Endothelial cell of umbilical vein (primary cell): ENCODE measurements around the gene ZNF362. TPM values are rescaled to one million over a fixed set of nuclear protein-coding genes. Genes with fewer than 3 reads are reported as not detected.

Experiments used
- BruUV-seq: library from RNA; stranded (reverse); fragments of 400-500 nt; replicated peaks from 2 replicates; lab custom pipeline; 2021; lab: Mats Ljungman, UMichigan
- CTCF ChIA-PET: fragments of 300-600, 350-600 bp; sonication (Branson Sonifier 250); formaldehyde crosslinking; loops from one replicate; lab custom pipeline; 2021; ENCODE audit warnings: antibody characterized with exemption, inconsistent platforms; lab: Charles Lee
- POLR2A ChIA-PET: fragments of 300-600, 350-600 bp; sonication (Branson Sonifier 250); formaldehyde crosslinking; loops from one replicate; lab custom pipeline; 2021; ENCODE audit warnings: antibody characterized with exemption, inconsistent platforms; lab: Charles Lee
- DNase-seq: peaks from one replicate; pipeline ENCODE4 v3.0.0-alpha.2; 2011; ENCODE audit warnings: low read depth, low spot score
- FAIRE-seq: peaks from 2 replicates; lab custom pipeline; 2011; peaks lifted over from hg19 to GRCh38; lab: Jason Lieb, UNC
- H2AFZ ChIP-seq: 2 replicates; pipeline ENCODE4 v1.6.0; 2012; ENCODE audit warnings: low read depth, low read length, control low read depth, inconsistent platforms
- H3K27ac ChIP-seq: 2 replicates; pipeline ENCODE4 v1.5.1; 2011; ENCODE audit warnings: low read depth, mild to moderate bottlenecking, control low read depth, low read length, moderate library complexity; ENCODE audit not compliant: insufficient read depth
- H3K27me3 ChIP-seq, 2 experiments: 2 replicates each; pipeline versions ENCODE4 v1.6.0 to v1.6.1; 2011; ENCODE audit warnings: low read length in 2 of 2, mixed read lengths in 1 of 2; ENCODE audit not compliant: control insufficient read depth in 2 of 2, insufficient read depth in 2 of 2
- H3K36me3 ChIP-seq, 2 experiments: 2 replicates in 1 of 2; 3 replicates in 1 of 2; pipeline ENCODE4 v1.5.1; 2011; ENCODE audit warnings: low read length in 2 of 2, mild to moderate bottlenecking in 1 of 2, moderate library complexity in 1 of 2; ENCODE audit not compliant: control insufficient read depth in 2 of 2, insufficient read depth in 2 of 2; ENCODE audit errors: extremely low read depth in 1 of 2
- H3K4me1 ChIP-seq: 3 replicates; pipeline ENCODE4 v1.5.1; 2011; ENCODE audit warnings: mild to moderate bottlenecking, low read length; ENCODE audit not compliant: control insufficient read depth, insufficient read depth; ENCODE audit errors: extremely low read depth
- H3K4me2 ChIP-seq: 2 replicates; pipeline ENCODE4 v1.6.1; 2011; ENCODE audit warnings: low read length, control low read depth, mixed read lengths; ENCODE audit not compliant: insufficient read depth
- H3K4me3 ChIP-seq, 3 experiments: fragments of 200-600 bp in 1 of 3; sonication (generic), shearing (Covaris generic) in 1 of 3; replicated peaks in 1 of 3; 2 replicates each; pipeline ENCODE4 v1.5.1; 2011 to 2016; ENCODE audit warnings: control low read depth in 3 of 3, low read length in 3 of 3, mild to moderate bottlenecking in 2 of 3, inconsistent platforms in 1 of 3, low read depth in 1 of 3, moderate library complexity in 1 of 3; ENCODE audit not compliant: insufficient read depth in 1 of 3
- H3K79me2 ChIP-seq: 2 replicates; pipeline ENCODE4 v1.6.0; 2012; ENCODE audit warnings: low read length, inconsistent platforms; ENCODE audit not compliant: control insufficient read depth, insufficient read depth
- H3K9ac ChIP-seq: replicated peaks from 2 replicates; pipeline ENCODE3; 2011; ENCODE audit warnings: low read length, control low read depth; ENCODE audit not compliant: insufficient read depth; ENCODE audit errors: extremely low read depth
- H3K9me1 ChIP-seq: replicated peaks from 3 replicates; pipeline ENCODE4 v1.6.0; 2011; ENCODE audit warnings: mild to moderate bottlenecking, low read length; ENCODE audit not compliant: control insufficient read depth, insufficient read depth; ENCODE audit errors: extremely low read depth
- H3K9me3 ChIP-seq: replicated peaks from 2 replicates; pipeline ENCODE4 v1.5.1; 2012; ENCODE audit warnings: low read length, inconsistent platforms; ENCODE audit not compliant: control insufficient read depth, insufficient read depth
- H4K20me1 ChIP-seq: replicated peaks from 2 replicates; pipeline ENCODE3; 2011; ENCODE audit warnings: mild to moderate bottlenecking, low read length; ENCODE audit not compliant: control insufficient read depth, insufficient read depth; ENCODE audit errors: extremely low read depth
- EZH2 ChIP-seq: IDR thresholded peaks from 2 replicates; pipeline ENCODE4 v1.6.1; 2012; ENCODE audit warnings: borderline replicate concordance, low read depth, mild to moderate bottlenecking, moderate library complexity, low read length, inconsistent platforms; ENCODE audit not compliant: severe bottlenecking
- FOS ChIP-seq: IDR thresholded peaks from 2 replicates; pipeline ENCODE4 v1.6.1; 2011; ENCODE audit warnings: mild to moderate bottlenecking, low read length, moderate library complexity, borderline replicate concordance; ENCODE audit not compliant: insufficient read depth
- GATA2 ChIP-seq: IDR thresholded peaks from 2 replicates; pipeline ENCODE4 v1.7.0; 2011; ENCODE audit warnings: low read depth, mild to moderate bottlenecking, moderate library complexity, mixed read lengths, low read length; ENCODE audit not compliant: insufficient read length, insufficient read depth
- JUN ChIP-seq: IDR thresholded peaks from 2 replicates; pipeline ENCODE4 v1.6.1; 2011; ENCODE audit warnings: borderline replicate concordance, low read depth; ENCODE audit not compliant: insufficient read length, insufficient read depth
- MYC ChIP-seq: IDR thresholded peaks from one replicate; pipeline ENCODE4 v1.6.1; 2011; ENCODE audit warnings: mild to moderate bottlenecking, low read depth, low read length
- POLR2A ChIP-seq: IDR thresholded peaks from 2 replicates; pipeline ENCODE4 v1.6.1; 2012; ENCODE audit warnings: low read depth, mild to moderate bottlenecking, control low read depth, low read length
- POLR2AphosphoS5 ChIP-seq: IDR thresholded peaks from 2 replicates; pipeline ENCODE4 v1.6.1; 2012; ENCODE audit warnings: low read depth, mild to moderate bottlenecking, control low read depth, low read length, moderate library complexity; ENCODE audit not compliant: insufficient read depth
- dilution Hi-C: fragments of 300-500 bp; cut with MboI; formaldehyde crosslinking; loops from one replicate; pipeline ENCODE4 v1.15.0; 2019; ENCODE audit warnings: low sequenced_read_pairs; ENCODE audit not compliant: extremely low pct_ligation_motif_present
- intact Hi-C: fragments of 100-400 bp; cut with micrococcal nuclease; formaldehyde crosslinking; loops from one replicate; pipeline ENCODE4 v1.10.0; 2022
- polyA plus RNA-seq, 4 experiments: library from polyadenylated mRNA; depleted of rRNA in 3 of 4; stranded (reverse) in 3 of 4; unstranded in 1 of 4; fragments of >200 nt; gene quantifications; 2 replicates each; pipeline versions ENCODE4 v1.2.1 to v1.2.3, GENCODE V29; 2011 to 2012; ENCODE audit warnings: missing spikeins in 1 of 4
- total RNA-seq: library from RNA; stranded (reverse); gene quantifications from 2 replicates; pipeline ENCODE4 v1.2.3, GENCODE V29; 2021
- TF ChIP-seq, protein P1 (sequence below), 2 donors: IDR thresholded peaks; 1 replicate in 1 of 2; 2 replicates in 1 of 2; pipeline ENCODE4 v1.5.1; 2011; ENCODE audit warnings: low read length in 2 of 2, mild to moderate bottlenecking in 2 of 2, moderate library complexity in 2 of 2, control low read depth in 1 of 2, inconsistent platforms in 1 of 2, low read depth in 1 of 2; ENCODE audit not compliant: insufficient read depth in 1 of 2; ENCODE audit errors: extremely low read depth in 1 of 2
- TF ChIP-seq, protein P2 (sequence below): IDR thresholded peaks from 2 replicates; pipeline ENCODE4 v1.6.1; 2011; ENCODE audit not compliant: insufficient read depth, insufficient read length

Gene ZNF362
- total and polyA plus RNA-seq, 2 donors (not counting 3 experiments of a cell fraction or from before 2014, with no cell fraction given) = 28.4 to 35.3 TPM

DNA sequence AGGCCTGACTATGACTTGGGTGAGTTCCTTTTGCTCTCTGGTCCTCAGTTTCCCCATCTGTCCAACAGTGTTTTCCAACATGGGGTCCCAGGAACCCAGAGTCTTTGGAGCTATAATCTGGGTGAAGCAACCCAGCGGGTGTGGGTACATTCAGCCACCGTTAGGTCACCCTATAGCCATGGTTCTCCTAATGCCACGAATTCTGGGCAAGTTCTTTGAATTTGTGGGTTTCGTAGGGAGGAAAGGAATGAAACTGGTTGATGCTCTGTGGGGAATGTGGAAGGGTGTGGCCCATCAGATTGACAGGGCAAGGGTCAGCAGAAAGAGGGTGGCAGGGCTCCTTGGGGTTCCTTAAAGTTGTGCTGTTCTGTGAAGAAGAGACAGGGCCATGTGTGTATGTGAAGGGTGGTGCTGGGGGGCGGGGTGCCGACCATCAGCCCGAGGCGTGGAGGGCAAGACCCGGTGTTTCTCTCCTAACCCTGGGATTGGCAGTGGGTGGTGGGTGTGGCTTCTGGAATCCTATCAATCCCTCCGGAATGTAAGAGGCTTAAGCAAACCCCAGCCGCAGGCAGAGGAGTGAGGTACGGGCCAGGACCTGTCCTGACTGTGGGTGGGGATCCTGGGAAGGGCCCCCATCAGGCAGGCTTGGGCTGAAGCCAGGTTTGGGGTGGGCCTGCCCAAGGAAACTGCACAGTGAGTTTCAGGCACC, 35.5 kb upstream of the ZNF362 start:
- dilution Hi-C loops (no loop called here), intact Hi-C loops (no loop called here)
- CTCF ChIA-PET = interaction anchor here (1.2 kb wide), 1 partner anchor 75 kb away, joined by 5 read pairs; no protein-coding TSS in a partner anchor
- Histone ChIP-seq H3K27me3 (peaks cover 6 to 16% of the 10 kb centered on the region in 2 experiments), H3K4me3 (no peak overlapping the region), H3K79me2 (no peaks in the 10 kb centered on the region), H3K9me1 (no peaks in the 10 kb centered on the region), H4K20me1 (no peaks in the 10 kb centered on the region), H3K9ac (no peak overlapping the region), H3K4me1 (peaks cover 5% of the 10 kb centered on the region), H3K27ac (no peak overlapping the region), H2AFZ (no peak overlapping the region), H3K9me3 (no peaks in the 10 kb centered on the region), H3K36me3 (no peaks in the 10 kb centered on the region), H3K4me2 (no peak overlapping the region)
- POLR2A ChIA-PET = no interaction called here
- TF ChIP-seq GATA2 = no peak
- TF ChIP-seq, protein P1, sequence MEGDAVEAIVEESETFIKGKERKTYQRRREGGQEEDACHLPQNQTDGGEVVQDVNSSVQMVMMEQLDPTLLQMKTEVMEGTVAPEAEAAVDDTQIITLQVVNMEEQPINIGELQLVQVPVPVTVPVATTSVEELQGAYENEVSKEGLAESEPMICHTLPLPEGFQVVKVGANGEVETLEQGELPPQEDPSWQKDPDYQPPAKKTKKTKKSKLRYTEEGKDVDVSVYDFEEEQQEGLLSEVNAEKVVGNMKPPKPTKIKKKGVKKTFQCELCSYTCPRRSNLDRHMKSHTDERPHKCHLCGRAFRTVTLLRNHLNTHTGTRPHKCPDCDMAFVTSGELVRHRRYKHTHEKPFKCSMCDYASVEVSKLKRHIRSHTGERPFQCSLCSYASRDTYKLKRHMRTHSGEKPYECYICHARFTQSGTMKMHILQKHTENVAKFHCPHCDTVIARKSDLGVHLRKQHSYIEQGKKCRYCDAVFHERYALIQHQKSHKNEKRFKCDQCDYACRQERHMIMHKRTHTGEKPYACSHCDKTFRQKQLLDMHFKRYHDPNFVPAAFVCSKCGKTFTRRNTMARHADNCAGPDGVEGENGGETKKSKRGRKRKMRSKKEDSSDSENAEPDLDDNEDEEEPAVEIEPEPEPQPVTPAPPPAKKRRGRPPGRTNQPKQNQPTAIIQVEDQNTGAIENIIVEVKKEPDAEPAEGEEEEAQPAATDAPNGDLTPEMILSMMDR (IDR thresholded peaks at IDR 0.05; ENCODE audit: extremely low read depth in 1 of 2, insufficient read depth in 1 of 2, low read depth in 1 of 2, low read length in 2 of 2) = no peak
- no peak for TF ChIP-seq MYC
- TF ChIP-seq EZH2 = no peak
- TF ChIP-seq, protein P2, sequence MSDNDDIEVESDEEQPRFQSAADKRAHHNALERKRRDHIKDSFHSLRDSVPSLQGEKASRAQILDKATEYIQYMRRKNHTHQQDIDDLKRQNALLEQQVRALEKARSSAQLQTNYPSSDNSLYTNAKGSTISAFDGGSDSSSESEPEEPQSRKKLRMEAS = no peak
- TF ChIP-seq FOS = no peak
- no peak for TF ChIP-seq POLR2A
- no peak for TF ChIP-seq JUN
- TF ChIP-seq POLR2AphosphoS5 = no peak
- no TSS peak for BruUV-seq
- DNase-seq (no peak), FAIRE-seq (no peak)
